OCI-LY1 (cell line): ENCODE results near the gene ASB11.

Source experiments
- H2AFZ ChIP-seq: fragments of 200-600 bp; sonication (generic), shearing (Covaris generic); 2 replicates; pipeline ENCODE4 v1.6.0; 2014; ENCODE audit warnings: antibody characterized with exemption, mild to moderate bottlenecking, low read length
- H3F3A ChIP-seq: fragments of 200-600 bp; sonication (generic), shearing (Covaris generic); 2 replicates; pipeline ENCODE4 v1.6.0; 2014; ENCODE audit warnings: mild to moderate bottlenecking, antibody characterized with exemption, low read length, moderate library complexity; ENCODE audit not compliant: insufficient read depth
- H3K27ac ChIP-seq: fragments of 200-600 bp; sonication (generic); 2 replicates; pipeline ENCODE4 v1.5.1; 2014; ENCODE audit warnings: low read length, mixed run types, mild to moderate bottlenecking, low read depth; ENCODE audit not compliant: poor library complexity, severe bottlenecking
- H3K27me3 ChIP-seq: fragments of 200-600 bp; sonication (generic); 2 replicates; pipeline ENCODE4 v1.6.0; 2014; ENCODE audit warnings: antibody characterized with exemption, mild to moderate bottlenecking, low read length, moderate library complexity; ENCODE audit not compliant: insufficient read depth
- H3K36me3 ChIP-seq: fragments of 200-600 bp; sonication (generic); 2 replicates; pipeline ENCODE4 v1.6.1; 2014; ENCODE audit warnings: mild to moderate bottlenecking, antibody characterized with exemption, low read length, moderate library complexity, mixed read lengths; ENCODE audit not compliant: insufficient read depth
- H3K4me1 ChIP-seq: fragments of 200-600 bp; sonication (generic); 2 replicates; pipeline ENCODE4 v1.5.1; 2014; ENCODE audit warnings: mild to moderate bottlenecking, low read length, moderate library complexity; ENCODE audit not compliant: insufficient read depth, severe bottlenecking
- H3K4me2 ChIP-seq: fragments of 200-600 bp; sonication (generic), shearing (Covaris generic); 2 replicates; pipeline ENCODE4 v1.6.1; 2014; ENCODE audit warnings: low read length
- H3K4me3 ChIP-seq: fragments of 200-600 bp; sonication (generic); 2 replicates; pipeline ENCODE4 v1.5.1; 2014; ENCODE audit warnings: low read length, low read depth, mild to moderate bottlenecking, mixed read lengths; ENCODE audit not compliant: poor library complexity, severe bottlenecking
- H3K79me2 ChIP-seq: fragments of 200-600 bp; shearing (Covaris generic); 2 replicates; pipeline ENCODE4 v1.6.1; 2016; ENCODE audit warnings: mixed run types, low read length, mixed read lengths; ENCODE audit not compliant: insufficient read depth
- H3K9ac ChIP-seq: fragments of 200-600 bp; sonication (generic), shearing (Covaris generic); 2 replicates; pipeline ENCODE4 v1.6.1; 2014; ENCODE audit warnings: mild to moderate bottlenecking, low read length, mixed read lengths
- H3K9me2 ChIP-seq: fragments of 200-600 bp; sonication (generic), shearing (Covaris generic); 2 replicates; pipeline ENCODE4 v1.6.1; 2014; ENCODE audit warnings: low read depth, mild to moderate bottlenecking, low read length, mixed read lengths
- H3K9me3 ChIP-seq: fragments of 200-600 bp; shearing (Covaris generic); 2 replicates; pipeline ENCODE4 v1.6.1; 2014; ENCODE audit warnings: low read length, mixed read lengths
- H4K20me1 ChIP-seq: fragments of 200-600 bp; sonication (generic), shearing (Covaris generic); 2 replicates; pipeline ENCODE4 v1.6.0; 2016; ENCODE audit warnings: mild to moderate bottlenecking, low read length; ENCODE audit not compliant: insufficient read depth
- EZH2 ChIP-seq: fragments of 200-600 bp; sonication (generic), shearing (Covaris generic); IDR thresholded peaks from 2 replicates; pipeline ENCODE4 v1.8.0; 2017; ENCODE audit warnings: borderline replicate concordance, mixed run types, mild to moderate bottlenecking, antibody characterized with exemption, low read length, moderate library complexity, mixed read lengths
- TF ChIP-seq, protein P1 (sequence below): fragments of 200-600 bp; sonication (generic), shearing (Covaris generic); IDR thresholded peaks from 2 replicates; pipeline ENCODE4 v1.5.1; 2017; ENCODE audit warnings: mild to moderate bottlenecking, antibody characterized with exemption, low read length, moderate library complexity, mixed read lengths

Gene ASB11

DNA sequence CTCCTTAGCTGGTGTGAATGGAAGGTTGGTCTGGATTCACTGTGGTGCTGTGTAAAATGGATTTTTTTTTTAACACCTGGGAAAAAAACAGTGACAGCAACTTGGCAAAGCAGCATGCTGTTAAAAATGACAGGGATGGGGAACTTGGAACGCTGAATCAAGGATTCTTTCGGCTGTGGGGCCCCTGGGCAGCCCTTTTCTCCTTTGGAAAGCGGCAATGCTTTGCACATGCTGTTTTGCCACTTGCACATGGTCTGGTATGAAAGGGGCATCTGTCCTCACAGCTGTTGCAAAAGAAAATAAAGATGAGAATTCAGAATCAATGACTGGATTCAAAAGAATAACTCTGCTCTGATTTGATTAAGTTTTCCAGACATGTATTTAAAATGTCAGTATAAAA is 30.5 kb upstream of the ASB11 start:
- no peaks in the 10 kb centered on the region for H3K9me3 ChIP-seq
- no peaks in the 10 kb centered on the region for H3K27me3 ChIP-seq
- H3F3A ChIP-seq, result no peaks in the 10 kb centered on the region
- no peaks in the 10 kb centered on the region for H4K20me1 ChIP-seq
- H3K4me2 ChIP-seq, result no peak overlapping the region
- H3K36me3 ChIP-seq, result no peaks in the 10 kb centered on the region
- H3K9ac ChIP-seq, result no peak overlapping the region
- TF ChIP-seq, protein P1, sequence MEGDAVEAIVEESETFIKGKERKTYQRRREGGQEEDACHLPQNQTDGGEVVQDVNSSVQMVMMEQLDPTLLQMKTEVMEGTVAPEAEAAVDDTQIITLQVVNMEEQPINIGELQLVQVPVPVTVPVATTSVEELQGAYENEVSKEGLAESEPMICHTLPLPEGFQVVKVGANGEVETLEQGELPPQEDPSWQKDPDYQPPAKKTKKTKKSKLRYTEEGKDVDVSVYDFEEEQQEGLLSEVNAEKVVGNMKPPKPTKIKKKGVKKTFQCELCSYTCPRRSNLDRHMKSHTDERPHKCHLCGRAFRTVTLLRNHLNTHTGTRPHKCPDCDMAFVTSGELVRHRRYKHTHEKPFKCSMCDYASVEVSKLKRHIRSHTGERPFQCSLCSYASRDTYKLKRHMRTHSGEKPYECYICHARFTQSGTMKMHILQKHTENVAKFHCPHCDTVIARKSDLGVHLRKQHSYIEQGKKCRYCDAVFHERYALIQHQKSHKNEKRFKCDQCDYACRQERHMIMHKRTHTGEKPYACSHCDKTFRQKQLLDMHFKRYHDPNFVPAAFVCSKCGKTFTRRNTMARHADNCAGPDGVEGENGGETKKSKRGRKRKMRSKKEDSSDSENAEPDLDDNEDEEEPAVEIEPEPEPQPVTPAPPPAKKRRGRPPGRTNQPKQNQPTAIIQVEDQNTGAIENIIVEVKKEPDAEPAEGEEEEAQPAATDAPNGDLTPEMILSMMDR, result no peak
- no peak for TF ChIP-seq EZH2
- H3K4me3 ChIP-seq, result no peak overlapping the region
- H2AFZ ChIP-seq, result no peak overlapping the region
- no peaks in the 10 kb centered on the region for H3K9me2 ChIP-seq
- H3K79me2 ChIP-seq, result no peaks in the 10 kb centered on the region
- no peaks in the 10 kb centered on the region for H3K4me1 ChIP-seq
- no peak overlapping the region for H3K27ac ChIP-seq

DNA sequence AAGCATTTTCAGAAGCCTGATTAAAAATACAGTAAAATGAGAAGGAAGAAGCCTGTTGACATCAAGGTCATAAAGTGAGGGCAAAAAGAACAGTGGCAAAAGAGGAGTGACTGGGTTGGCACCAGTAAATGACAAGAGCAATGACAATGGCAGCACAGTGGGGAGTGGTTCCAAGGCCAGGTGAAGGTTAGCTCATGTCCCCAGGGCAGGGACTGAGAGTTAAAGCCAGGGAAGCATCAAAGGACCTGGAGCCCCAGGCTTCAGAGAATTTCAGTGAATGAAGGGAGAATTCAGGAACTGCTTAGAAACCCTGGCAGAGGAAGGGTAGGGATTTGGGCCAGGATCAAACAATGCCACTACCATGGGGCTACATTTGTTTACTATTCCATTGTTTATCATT is 28.7 kb upstream of the ASB11 start:
- H3K4me3 ChIP-seq, result no peak overlapping the region
- no peaks in the 10 kb centered on the region for H3K4me1 ChIP-seq
- TF ChIP-seq, protein P1, result no peak
- TF ChIP-seq EZH2, result no peak
- H4K20me1 ChIP-seq, result no peaks in the 10 kb centered on the region
- no peaks in the 10 kb centered on the region for H3K36me3 ChIP-seq
- no peaks in the 10 kb centered on the region for H3F3A ChIP-seq
- no peak overlapping the region for H3K9ac ChIP-seq
- no peaks in the 10 kb centered on the region for H3K79me2 ChIP-seq
- H3K9me3 ChIP-seq, result no peaks in the 10 kb centered on the region
- no peak overlapping the region for H3K4me2 ChIP-seq
- no peak overlapping the region for H2AFZ ChIP-seq
- no peak overlapping the region for H3K27ac ChIP-seq
- H3K27me3 ChIP-seq, result no peaks in the 10 kb centered on the region
- no peaks in the 10 kb centered on the region for H3K9me2 ChIP-seq

DNA sequence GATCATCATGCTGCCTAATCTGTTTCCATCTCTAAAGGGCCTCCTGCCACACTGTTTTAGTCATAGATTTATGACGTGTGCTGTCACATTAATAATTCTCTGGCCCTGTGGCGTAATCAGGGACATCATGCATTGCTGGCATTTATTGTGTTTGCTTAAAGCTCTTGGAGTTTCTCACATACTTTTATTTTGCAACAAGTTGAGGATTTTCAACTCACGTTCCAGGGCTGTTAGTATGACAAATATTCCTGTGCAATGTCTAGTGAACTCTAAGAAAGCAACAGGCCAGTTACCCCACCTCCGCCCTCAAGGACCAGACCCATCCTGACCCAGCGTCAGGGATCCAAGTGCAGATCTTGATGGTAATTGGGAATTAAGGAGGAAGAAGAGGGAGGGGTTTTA is 27.6 kb upstream of the ASB11 start:
- Histone ChIP-seq H3K27ac (no peak overlapping the region), H3K4me2 (no peak overlapping the region), H4K20me1 (no peaks in the 10 kb centered on the region), H3K4me3 (no peak overlapping the region), H3K4me1 (no peaks in the 10 kb centered on the region), H3K9me2 (no peaks in the 10 kb centered on the region), H3K9ac (no peak overlapping the region), H3K9me3 (no peaks in the 10 kb centered on the region), H3F3A (no peaks in the 10 kb centered on the region), H2AFZ (no peak overlapping the region), H3K27me3 (no peaks in the 10 kb centered on the region), H3K36me3 (no peaks in the 10 kb centered on the region), H3K79me2 (no peaks in the 10 kb centered on the region)
- TF ChIP-seq, protein P1, result no peak
- no peak for TF ChIP-seq EZH2
